Measurements from ENCODE around the gene TMEM135.

TMEM135 gene

DNA sequence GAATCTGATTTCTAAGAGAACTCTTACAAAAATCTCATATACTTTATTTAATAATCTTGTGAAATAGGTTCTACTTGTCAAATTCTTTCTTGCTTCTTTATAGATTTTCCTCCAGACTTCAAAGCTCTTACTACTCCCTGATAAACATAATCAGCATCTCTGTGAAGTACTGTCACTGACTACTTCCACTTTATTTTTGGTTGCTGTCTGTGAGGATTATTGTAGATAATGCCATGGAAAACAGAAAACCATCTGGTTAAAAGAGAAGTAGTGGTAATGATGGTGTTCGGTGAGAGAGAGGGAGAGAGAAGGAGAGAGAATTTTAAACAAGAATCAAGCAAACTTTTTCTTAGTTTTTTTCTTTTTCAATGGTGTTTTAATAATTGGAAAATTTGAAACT is 152.3 kb downstream of the TMEM135 start:
- in situ Hi-C loops (cut with HindIII; ENCODE audit: low sequenced_read_pairs), result no loop called here

DNA sequence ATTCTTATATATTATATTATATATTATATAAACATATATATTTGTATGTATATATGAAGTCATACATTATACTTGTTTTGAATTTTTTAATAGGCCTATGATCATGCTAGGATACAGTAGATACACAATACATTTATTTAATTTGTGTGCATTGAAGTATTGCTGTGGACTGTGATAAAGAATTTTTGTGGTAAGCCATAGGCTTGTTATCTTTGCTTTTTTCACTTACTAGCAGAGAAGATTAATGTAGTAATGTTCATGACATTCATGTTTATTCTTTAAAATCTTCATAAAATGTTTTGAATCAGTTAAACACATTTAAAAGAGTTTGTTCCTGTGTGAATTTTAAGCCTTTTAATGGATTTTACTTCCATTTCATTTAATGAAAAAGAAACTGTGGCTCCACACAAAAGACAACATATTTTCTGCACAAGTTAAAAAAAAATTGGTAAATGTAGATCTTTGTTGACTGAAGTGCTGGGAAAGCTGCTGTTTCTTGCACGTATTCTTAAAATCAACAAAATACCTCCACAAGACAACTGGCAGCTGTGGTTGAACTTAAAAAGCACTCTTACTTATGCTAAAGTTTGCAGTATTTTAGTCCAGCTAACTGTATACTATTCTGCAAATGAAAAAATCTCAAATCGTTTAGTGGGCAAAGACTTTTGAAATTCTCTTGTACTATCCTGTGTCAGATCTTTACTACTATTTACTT is 156.2 kb downstream of the TMEM135 start:
- in situ Hi-C loops (cut with HindIII; ENCODE audit: low sequenced_read_pairs), result no loop called here

DNA sequence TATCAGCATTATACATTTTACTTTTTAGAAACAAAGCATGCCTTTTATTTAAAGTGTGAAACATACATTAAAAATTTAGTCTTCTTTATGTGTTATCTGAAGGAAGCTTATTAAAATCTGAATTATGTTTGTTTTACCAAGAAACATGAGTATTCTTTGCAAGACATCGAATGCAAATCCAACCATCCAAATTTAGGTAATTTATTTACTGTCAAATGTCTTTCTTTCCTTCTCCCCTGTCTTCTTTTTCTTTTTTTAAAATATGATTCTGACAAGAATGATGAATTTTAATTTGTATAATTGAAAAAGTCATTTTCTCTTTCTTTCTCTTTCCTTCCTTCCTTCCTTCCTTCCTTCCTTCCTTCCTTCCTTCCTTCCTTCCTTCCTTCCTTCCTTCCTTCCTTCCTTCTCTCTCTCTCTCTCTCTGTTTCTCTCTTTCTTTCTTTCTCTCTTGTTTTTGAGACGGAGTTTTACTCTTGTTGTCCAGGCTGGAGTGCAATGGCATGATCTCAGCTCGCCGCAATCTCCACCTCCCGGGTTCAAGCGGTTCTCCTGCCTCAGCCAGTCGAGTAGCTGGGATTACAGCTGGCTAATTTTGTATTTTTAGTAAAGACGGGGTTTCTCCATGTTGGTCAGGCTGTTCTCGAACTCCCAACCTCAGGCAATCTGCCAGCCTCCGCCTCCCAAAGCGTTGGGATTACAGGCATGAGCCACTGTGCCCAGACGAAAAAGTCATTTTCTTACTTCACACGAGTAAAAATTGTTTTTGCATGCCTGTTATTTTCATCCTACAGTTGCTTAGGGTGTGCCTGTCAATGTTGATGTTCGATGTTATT is 157.5 kb downstream of the TMEM135 start:
- in situ Hi-C loops (cut with HindIII; ENCODE audit: low sequenced_read_pairs), result no loop called here

DNA sequence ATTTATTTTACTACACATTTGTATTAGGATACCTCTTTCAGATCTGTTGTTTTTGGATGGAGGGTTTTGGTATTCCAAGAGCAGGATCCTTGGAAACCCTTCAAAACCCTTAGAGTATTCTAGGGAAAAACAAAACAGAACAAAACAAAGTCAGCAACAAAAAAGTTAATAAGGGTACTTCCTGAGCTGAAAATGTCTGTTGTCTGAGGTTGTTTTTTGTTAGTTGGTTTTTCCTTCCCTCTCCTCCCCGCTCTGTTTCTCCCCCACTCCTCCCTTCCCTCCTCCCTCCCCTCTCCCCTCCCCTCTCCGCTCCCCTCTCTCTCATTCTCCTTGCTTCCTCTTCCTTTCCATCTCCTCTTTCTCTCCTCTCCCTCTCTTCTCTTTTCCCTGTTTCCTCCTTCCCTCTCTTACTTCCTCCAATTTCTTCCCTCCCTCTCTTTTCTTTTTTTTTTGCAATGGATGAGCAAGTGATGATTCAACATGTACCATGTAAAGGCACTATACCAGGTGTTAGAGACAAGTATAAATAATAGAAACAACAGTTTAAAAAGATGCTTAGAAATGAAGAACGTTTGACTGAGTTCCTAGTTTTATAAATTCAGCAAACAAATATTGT is 160.6 kb downstream of the TMEM135 start:
- in situ Hi-C loops (cut with HindIII; ENCODE audit: low sequenced_read_pairs), result no loop called here

DNA sequence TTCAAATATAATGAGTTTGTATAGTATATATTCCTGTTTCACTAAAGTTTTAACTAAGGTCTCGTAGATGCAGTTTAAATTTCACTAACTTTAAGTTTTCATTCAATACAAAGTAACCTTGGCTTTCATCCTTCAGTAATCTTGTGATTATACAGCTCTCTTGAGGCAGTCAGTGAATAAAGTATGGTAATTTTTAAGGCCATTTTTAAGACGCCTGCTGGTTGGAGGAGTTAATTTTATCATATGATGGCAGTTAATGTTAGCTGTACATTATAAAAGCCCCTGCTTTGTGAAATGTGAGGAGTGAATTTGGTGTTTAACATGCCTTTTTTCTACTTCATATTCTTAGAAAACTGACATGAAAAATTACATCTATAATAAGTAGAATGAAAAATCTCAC is 163.6 kb downstream of the TMEM135 start:
- in situ Hi-C loops (cut with HindIII; ENCODE audit: low sequenced_read_pairs), result no loop called here

DNA sequence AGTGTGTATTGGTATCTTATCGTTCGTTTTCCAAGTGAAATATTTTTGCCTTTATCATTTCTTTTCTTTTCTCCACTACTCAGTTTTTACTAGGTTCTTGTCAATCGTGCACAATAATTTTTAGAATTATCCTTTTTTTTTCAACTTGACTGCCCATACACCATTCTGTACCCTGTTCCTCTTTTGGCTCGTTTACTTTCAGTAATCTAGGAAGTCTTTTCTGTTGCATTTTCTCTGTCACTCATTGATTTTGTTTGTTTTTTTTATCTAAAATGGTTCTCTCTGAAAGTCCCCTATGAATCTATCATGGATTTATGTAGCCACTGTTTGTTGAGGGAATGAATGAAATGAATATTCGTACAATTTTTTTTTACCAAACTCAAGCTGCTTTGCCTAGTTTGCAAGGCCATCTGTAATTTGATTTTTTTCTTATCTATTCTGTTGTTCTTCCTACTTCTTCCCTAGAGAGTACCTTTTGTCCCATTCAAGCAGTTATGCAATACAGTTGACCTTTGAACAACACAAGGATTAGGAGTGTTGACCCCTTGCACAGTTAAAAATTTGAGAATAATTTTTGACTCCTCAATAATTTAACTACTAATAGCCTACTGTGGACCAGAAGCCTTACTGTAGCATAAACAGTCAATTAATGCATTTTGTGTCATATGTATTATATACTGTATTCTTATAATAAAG is 166.3 kb downstream of the TMEM135 start:
- in situ Hi-C loops (cut with HindIII; ENCODE audit: low sequenced_read_pairs), result no loop called here

DNA sequence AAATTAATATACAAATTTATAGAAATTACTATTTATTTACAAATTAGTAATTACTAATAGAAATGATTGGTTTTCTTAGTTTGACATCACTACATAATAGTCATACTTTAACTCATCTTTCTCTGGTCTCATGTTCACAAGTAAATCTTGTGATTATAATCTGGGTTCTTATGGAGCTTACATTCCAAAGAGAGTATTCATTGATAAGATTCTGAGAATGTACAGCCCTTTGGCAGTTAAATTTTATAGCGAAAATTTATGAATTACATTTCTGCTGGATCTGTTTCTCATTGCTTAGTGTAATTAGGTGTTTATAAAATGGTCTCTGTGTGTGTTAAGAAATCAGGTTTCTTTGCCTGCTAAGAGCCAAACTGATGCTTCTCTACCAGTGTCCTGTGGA is 175.2 kb downstream of the TMEM135 start:
- in situ Hi-C loops (cut with HindIII; ENCODE audit: low sequenced_read_pairs), result no loop called here

DNA sequence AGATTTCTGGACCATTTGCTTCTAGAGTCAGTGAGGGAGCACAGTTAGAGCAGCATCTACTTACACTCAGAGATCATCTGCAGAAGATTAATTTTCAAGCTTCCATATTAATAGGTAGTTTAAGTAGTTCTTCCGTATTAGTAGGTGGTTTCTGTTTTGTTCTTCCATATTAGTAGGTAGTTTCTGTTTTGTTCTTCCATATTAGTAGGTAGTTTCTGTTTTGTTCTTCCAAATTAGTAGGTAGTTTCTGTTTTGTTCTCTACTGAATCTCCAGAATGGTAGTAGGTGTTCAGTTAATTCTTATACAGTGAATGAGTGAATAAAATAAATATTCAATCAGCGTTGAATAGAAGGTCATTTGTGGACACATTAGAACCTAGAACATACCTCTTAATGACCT is 175.7 kb downstream of the TMEM135 start:
- in situ Hi-C loops (cut with HindIII; ENCODE audit: low sequenced_read_pairs), result no loop called here

DNA sequence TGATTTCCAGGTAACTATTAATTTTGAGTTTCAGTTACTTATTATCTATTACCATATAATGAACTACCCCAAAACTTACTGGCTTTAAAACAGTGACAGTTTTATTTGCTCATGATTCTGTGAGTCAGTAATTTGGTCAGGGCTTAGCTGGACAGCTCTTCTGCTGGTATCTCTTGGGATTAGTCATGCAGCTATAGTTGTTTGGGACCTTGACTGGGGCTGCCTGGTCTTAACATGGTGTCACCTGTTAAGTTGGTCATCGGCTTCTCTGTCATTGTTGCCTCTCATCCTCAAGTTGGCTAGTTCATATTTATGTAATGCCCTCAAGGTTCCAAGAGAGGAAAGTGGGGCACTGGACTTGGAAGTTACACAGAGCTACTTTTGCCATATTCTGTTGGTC is 177.5 kb downstream of the TMEM135 start:
- in situ Hi-C loops (cut with HindIII; ENCODE audit: low sequenced_read_pairs), result no loop called here

DNA sequence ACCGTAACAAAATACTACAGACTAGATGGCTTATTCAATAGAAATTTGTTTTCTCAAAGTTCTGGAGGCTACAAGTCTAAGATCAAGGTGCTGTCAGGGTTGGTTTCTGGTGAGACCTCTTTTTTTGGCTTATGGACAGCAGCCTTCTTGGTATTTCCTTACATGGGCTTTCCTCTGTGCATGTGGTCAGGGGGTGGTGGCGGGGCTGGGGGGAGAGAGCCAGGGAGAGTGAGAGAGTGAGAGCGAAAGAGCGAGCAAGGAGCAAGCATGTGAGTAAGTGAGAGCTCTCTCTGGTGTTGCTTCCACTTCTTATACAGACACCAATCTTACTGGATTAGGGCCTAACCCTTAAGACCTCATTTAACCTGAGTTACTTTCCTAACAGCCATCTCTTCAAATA is 181.5 kb downstream of the TMEM135 start:
- in situ Hi-C loops (cut with HindIII; ENCODE audit: low sequenced_read_pairs), result no loop called here

DNA sequence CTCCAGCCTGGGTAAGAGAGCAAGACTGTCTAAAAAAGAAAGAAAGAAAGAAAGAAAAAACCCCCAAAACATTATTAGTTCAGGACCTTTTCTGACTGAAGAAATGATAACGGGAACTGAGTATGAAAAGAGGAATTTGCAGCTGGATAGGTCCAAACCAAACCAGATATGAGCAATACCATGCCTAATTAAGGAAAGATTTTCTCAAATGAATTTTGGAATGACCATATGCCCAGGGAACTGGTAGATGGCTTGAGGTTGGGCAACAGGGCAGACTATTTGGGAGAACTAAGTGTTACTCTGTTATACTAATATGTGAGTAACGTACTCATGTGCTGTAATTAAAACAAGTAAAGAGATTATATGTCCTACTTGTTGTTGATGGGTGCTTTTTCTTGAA is 186.1 kb downstream of the TMEM135 start:
- in situ Hi-C loops (cut with HindIII; ENCODE audit: low sequenced_read_pairs), result no loop called here

DNA sequence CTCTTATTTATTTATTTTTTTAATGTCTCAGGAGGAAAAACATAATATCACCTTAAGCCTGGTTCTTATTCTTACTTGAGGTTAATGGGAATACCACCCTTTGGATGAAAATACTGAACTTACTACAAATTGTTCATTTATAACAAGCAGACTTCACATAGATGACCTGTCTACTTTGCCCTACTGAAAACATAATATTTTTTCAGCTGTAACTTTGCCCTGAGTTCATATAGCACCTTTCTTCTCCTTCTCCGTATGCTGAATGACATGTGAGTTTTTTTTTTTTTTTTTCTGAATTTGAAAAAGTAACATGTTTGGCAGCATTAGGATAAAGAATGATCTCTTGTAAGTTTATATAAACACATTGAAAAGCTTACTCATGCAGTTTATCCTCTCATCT is 186.8 kb downstream of the TMEM135 start:
- in situ Hi-C loops (cut with HindIII; ENCODE audit: low sequenced_read_pairs), result no loop called here

DNA sequence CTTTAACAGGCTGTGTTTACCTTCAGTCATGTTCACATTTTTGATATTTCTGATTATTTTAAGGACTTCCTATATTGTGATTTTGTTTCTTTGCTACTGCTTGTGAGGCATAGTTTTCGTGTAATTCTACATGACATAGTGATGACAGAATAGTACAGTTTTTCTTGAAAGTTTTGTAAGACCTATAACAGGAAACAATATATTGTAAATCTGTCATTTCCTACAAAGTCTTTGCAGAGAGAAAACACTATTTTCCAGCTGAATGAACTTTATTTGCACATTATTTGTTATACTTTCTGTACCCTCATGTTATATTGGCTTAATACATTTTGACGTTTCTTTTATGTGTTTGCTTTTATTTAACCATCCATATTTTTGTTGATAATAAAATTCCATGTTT is 191.1 kb downstream of the TMEM135 start:
- in situ Hi-C loops (cut with HindIII; ENCODE audit: low sequenced_read_pairs), result no loop called here

DNA sequence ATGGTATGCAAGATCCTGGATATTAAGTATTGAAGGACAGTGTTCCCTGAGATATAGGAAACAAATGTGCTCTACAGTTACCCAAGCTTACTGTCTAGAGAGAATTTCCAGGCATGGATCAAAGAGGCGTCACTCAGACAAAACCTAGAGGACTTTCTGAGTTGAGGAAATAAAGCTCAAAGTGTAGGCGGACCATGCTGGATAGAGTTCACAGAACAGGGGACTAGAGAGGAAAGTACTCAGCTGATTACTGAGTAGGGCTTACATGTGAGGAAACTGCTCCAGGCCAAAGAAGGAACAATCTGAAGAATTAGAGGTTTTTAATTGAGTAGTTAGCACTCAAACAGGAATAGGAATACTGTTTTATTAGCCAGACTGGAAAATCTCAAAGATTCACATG is 193.3 kb downstream of the TMEM135 start:
- in situ Hi-C loops (cut with HindIII; ENCODE audit: low sequenced_read_pairs), result no loop called here

DNA sequence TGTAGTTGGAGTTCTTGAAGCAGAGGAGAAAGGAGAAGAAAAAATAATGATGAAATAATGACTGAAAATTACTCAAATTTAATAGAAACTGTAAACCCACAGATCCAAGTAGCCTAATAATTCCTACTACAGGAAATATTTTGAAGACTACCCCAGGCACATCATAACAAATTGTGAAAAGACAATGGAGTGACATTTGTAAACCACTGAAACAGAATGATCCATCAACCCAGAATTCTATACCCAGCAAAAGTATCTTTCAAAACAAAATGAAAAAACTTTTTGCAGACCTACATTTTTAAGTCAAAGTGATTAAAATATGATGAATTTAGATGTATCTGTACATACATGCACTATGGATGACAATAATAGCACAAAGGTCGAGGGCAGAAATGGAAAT is 194.6 kb downstream of the TMEM135 start:
- in situ Hi-C loops (cut with HindIII; ENCODE audit: low sequenced_read_pairs), result no loop called here

DNA sequence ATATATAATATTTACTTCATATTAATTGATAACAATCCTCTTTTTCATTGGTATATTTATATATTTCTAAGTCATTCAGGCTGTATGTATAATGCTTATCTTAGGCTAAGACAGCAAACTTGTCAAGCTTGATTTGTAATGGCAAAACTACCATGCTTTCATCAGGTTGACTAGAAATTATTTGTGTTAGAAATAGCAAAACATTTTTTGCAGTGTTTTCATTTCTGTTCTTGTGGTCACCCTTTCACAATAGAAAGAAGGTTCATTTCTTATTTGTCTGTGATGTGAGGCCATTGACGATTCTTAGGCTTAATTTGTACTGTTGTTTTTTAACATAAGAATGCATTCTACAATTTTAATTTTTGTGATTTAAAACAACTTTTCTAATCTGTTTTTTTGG is 197.6 kb downstream of the TMEM135 start:
- in situ Hi-C loops (cut with HindIII; ENCODE audit: low sequenced_read_pairs), result no loop called here

DNA sequence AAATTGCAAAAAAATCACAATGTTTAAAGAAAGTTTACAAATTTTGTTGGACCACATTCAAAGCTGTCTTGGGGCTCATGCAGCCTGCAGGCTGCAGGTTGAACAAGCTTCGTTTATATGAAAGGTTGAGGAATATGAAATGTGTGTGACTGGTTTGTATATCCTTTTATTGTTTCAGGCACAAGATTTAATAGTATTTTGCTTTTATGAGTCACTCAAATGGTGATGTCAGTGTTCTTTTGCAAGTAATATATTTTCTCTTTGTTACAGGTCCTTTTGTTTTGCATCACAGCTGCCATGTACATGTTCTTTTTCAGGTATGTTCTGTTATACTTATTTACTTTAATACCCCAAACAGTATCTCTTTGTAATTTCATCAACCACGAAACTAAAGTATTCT is 198.6 kb downstream of the TMEM135 start:
- in situ Hi-C loops (cut with HindIII; ENCODE audit: low sequenced_read_pairs), result no loop called here

DNA sequence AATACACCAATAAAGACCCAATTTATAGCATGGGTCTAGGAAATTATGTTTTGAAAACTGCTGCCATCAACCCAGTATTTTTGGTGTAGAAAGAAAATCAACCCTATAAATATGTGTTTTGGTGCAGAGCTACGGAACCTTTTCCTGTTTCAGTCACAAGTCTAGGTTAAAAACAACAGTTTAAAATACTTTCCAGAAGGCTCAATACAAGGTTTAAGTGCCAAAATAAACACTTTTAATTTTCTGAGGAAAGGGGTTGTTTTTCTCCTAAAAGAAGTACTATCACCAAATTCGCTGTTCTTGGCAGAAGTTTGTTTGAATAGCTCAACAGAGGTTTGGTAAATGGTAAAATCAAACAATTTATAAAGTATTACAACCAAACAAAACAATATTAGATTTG is 201.3 kb downstream of the TMEM135 start:
- in situ Hi-C loops (cut with HindIII; ENCODE audit: low sequenced_read_pairs), result no loop called here

DNA sequence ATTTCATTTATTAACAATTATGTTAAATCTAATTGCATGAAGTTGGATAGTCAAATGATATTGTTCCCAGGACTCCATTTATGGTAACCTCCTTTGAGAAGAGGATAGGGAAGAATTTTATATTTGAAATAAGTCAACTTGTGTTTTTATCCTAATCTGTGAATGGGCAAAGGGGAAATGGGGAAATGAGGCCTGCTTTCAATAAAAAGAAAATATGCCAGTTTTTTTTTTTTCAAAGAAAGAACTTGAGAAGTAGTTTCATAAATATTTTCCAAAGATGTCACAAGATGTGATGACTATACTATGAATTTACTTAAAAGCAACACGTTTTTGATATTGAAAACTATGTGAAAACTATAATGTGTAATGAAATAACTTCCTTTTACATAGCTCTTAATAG is 201.8 kb downstream of the TMEM135 start:
- in situ Hi-C loops (cut with HindIII; ENCODE audit: low sequenced_read_pairs), result no loop called here

DNA sequence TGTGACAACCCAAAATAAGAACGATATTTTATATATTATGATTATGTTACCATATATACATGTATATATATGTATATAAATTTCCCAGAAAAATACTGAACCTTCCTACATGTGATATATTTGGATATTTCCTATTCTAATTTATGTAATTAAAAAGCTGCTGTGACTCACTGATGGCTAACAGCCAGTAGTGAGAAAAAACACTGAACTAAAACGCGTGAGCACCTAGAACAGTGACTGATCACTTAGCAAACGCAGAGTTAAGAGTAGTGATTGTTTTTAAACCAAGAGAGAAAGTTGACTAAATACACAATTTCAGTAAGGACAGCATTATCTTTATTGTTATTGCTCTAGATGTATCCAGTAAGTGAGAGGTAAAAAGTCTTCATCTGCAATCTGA is 213.8 kb downstream of the TMEM135 start:
- in situ Hi-C loops (cut with HindIII; ENCODE audit: low sequenced_read_pairs), result no loop called here

DNA sequence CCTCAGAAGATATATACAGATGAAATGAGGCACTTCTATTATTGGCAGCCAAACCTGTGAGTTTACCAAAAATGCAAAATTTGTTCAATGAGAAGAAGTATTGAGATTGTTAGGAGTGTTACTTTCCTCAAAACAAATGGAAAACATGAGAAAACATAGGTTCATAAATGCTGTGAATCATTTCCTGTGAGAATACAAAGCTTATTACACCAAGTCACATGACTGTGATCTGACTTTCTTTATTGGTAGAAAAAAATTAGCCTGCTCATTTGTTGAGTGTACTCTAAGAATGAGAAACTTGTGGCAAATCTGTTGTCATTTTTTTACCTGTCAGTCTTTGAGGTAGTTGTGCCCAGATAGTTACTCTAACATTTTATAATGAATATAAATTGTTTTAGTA is 215.1 kb downstream of the TMEM135 start:
- in situ Hi-C loops (cut with HindIII; ENCODE audit: low sequenced_read_pairs), result no loop called here

DNA sequence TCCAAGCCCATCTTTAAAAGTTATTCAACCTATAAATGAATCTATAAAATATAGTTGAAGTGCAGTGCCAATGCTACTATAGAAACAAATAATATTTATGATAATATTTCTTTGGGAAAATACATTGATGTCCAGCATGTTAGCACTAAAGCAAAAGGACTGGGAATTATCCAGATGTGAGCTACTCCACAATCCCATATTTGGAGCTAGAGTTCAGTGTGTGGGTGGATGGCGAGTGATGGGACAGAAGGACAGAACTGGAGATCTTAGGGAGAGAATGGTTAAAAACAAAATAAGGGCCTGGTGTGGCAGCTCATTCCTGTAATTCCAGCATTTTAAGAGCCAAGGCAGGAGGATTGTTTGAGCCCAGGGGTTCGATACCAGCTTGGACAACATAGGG is 216.8 kb downstream of the TMEM135 start:
- in situ Hi-C loops (cut with HindIII; ENCODE audit: low sequenced_read_pairs), result no loop called here
